Activated CD4-positive, alpha-beta T cell treated with anti-CD3 and anti-CD28 coated beads, Interleukin-2, amount 10 ng/mL, durations not matched to agents 7 days and 5 days (primary cell): Measurements from ENCODE around the gene SLC30A10. TPM values are rescaled to one million over a fixed set of nuclear protein-coding genes. Genes with fewer than 3 reads are reported as not detected.
"Not testable (repeated sequence)": the region's sequence is repeated elsewhere in the genome, so short reads cannot be mapped to it uniquely, and the experiment has no call there.

Experiments used
- CTCF ChIA-PET: fragments of 350-600 bp; sonication (Branson Sonifier 250); formaldehyde crosslinking; loops from one replicate; lab custom pipeline; 2021; ENCODE audit warnings: antibody characterized with exemption; lab: Charles Lee
- POLR2A ChIA-PET: fragments of 350-600 bp; sonication (Branson Sonifier 250); formaldehyde crosslinking; loops from one replicate; lab custom pipeline; 2021; ENCODE audit warnings: antibody characterized with exemption; lab: Charles Lee
- DNase-seq: peaks from one replicate; pipeline ENCODE4 v3.0.0-alpha.2; 2020
- H3K27ac Mint-ChIP-seq: one replicate; pipeline ENCODE4 v1.8.0; 2021; ENCODE audit warnings: mild to moderate bottlenecking, moderate library complexity, mixed read lengths
- H3K27me3 Mint-ChIP-seq: one replicate; pipeline ENCODE4 v1.8.0; 2021; ENCODE audit warnings: mixed read lengths
- H3K36me3 Mint-ChIP-seq: one replicate; pipeline ENCODE4 v1.8.0; 2021; ENCODE audit warnings: low read depth, mixed read lengths
- H3K4me1 Mint-ChIP-seq: one replicate; pipeline ENCODE4 v1.8.0; 2021; ENCODE audit warnings: mixed read lengths
- H3K4me3 Mint-ChIP-seq: one replicate; pipeline ENCODE4 v1.8.0; 2021; ENCODE audit warnings: mild to moderate bottlenecking, moderate library complexity, mixed read lengths
- H3K9me3 Mint-ChIP-seq: one replicate; pipeline ENCODE4 v1.8.0; 2021; ENCODE audit warnings: mixed read lengths
- total RNA-seq, 2 experiments: library from RNA; stranded (reverse); gene quantifications; one replicate each; pipeline ENCODE4 v1.2.3, GENCODE V29; 2021

The SLC30A10 gene
- total RNA-seq, 2 experiments from 2014 or later: not detected

- Mint-ChIP-seq H3K27me3 (no peaks in the 10 kb centered on the region), H3K4me1 (no peaks in the 10 kb centered on the region), H3K9me3 (no peaks in the 10 kb centered on the region), H3K27ac (no peak overlapping the region), H3K4me3 (no peak overlapping the region), H3K36me3 (no peaks in the 10 kb centered on the region)
- CTCF ChIA-PET: no interaction called here
- DNase-seq: no peak
- POLR2A ChIA-PET: no interaction called here
Measured at GRCh38 chr1:219900882-219901281, 27.5 kb downstream of the SLC30A10 start.

GRCh38 chr1:219900201-219900600 is 28.2 kb downstream of the SLC30A10 start:
- Mint-ChIP-seq H3K27ac (no peak overlapping the region), H3K27me3 (no peaks in the 10 kb centered on the region), H3K36me3 (no peaks in the 10 kb centered on the region), H3K9me3 (no peaks in the 10 kb centered on the region), H3K4me1 (no peaks in the 10 kb centered on the region), H3K4me3 (no peak overlapping the region)
- no peak for DNase-seq
- CTCF ChIA-PET: no interaction called here
- POLR2A ChIA-PET: no interaction called here

GRCh38 chr1:219898375-219898774 is 30.0 kb downstream of the SLC30A10 start:
- H3K4me1 Mint-ChIP-seq: no peaks in the 10 kb centered on the region
- no peaks in the 10 kb centered on the region for H3K36me3 Mint-ChIP-seq
- H3K4me3 Mint-ChIP-seq: no peak overlapping the region
- H3K9me3 Mint-ChIP-seq: no peaks in the 10 kb centered on the region
- no peaks in the 10 kb centered on the region for H3K27me3 Mint-ChIP-seq
- H3K27ac Mint-ChIP-seq: no peak overlapping the region
- CTCF ChIA-PET: interaction anchor here (0.7 kb wide), 1 partner anchor 1088 kb away, joined by 3 read pairs; no protein-coding TSS in a partner anchor
- no peak for DNase-seq
- POLR2A ChIA-PET: no interaction called here

DNA sequence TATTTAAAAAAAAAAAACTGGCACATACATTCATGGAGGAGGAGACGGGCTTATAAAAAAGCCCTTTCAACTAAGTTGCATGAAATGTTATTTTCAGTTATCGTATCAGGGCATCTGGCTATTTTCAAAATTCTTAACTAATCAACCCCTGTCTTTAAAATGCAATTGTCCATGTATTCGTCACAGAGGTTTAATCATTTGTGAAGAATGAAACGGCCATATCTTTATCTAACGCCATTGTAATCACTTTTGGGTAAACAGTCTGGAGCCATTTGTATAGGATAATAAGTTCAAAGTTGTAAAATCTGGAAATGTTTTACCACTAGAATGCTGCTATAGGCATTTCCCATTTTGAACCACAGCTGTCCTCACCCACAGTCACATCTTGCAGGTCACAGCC is 30.4 kb downstream of the SLC30A10 start:
- Mint-ChIP-seq H3K9me3 (no peaks in the 10 kb centered on the region), H3K4me1 (no peaks in the 10 kb centered on the region), H3K4me3 (no peak overlapping the region), H3K27me3 (no peaks in the 10 kb centered on the region), H3K27ac (no peak overlapping the region), H3K36me3 (no peaks in the 10 kb centered on the region)
- no peak for DNase-seq
- ChIA-PET POLR2A (no interaction called here), CTCF (no interaction called here)

GRCh38 chr1:219892271-219892670 is 36.1 kb downstream of the SLC30A10 start:
- not testable (repeated sequence) for H3K9me3 Mint-ChIP-seq, H3K4me3 Mint-ChIP-seq

GRCh38 chr1:219891846-219892245 is 36.5 kb downstream of the SLC30A10 start:
- H3K36me3 Mint-ChIP-seq, H3K27me3 Mint-ChIP-seq, H3K4me3 Mint-ChIP-seq, H3K4me1 Mint-ChIP-seq, CTCF ChIA-PET, DNase-seq, H3K27ac Mint-ChIP-seq, H3K9me3 Mint-ChIP-seq, POLR2A ChIA-PET: not testable (repeated sequence)

More at GRCh38 chr1:219892271-219892670, 36.1 kb downstream of the SLC30A10 start:
- CTCF ChIA-PET, H3K27me3 Mint-ChIP-seq, H3K4me1 Mint-ChIP-seq, H3K36me3 Mint-ChIP-seq, DNase-seq, POLR2A ChIA-PET, H3K27ac Mint-ChIP-seq: not testable (repeated sequence)

GRCh38 chr1:219888667-219889066 is 39.7 kb downstream of the SLC30A10 start:
- H3K4me3 Mint-ChIP-seq, POLR2A ChIA-PET, H3K27ac Mint-ChIP-seq, DNase-seq, H3K4me1 Mint-ChIP-seq, CTCF ChIA-PET, H3K36me3 Mint-ChIP-seq, H3K27me3 Mint-ChIP-seq, H3K9me3 Mint-ChIP-seq: not testable (repeated sequence)

DNA sequence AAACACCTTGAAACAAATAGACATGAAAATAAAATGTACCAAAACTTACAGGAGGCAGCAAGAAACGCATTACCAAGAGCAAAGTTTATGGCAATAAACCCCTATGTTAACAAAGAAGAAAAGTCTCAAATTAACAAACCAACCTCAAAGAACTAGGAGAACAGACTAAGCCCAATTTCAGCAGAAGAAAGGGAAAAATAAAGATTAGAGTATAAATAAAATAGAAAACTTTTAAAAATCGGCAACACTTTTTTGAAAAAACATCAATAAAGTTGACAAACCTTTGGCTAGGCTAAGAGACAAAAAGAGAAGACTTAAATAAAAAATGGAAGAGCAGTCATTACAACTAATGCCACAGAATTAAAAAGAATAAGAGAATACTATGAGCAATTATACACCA is 42.7 kb downstream of the SLC30A10 start:
- CTCF ChIA-PET: no interaction called here
- Mint-ChIP-seq H3K27me3 (peaks cover 1% of the 10 kb centered on the region), H3K9me3 (peaks cover 2% of the 10 kb centered on the region), H3K4me1 (no peaks in the 10 kb centered on the region), H3K36me3 (no peaks in the 10 kb centered on the region), H3K4me3 (no peak overlapping the region), H3K27ac (no peak overlapping the region)
- no peak for DNase-seq
- POLR2A ChIA-PET: no interaction called here

GRCh38 chr1:219883400-219884332 is 44.7 kb downstream of the SLC30A10 start:
- CTCF ChIA-PET: no interaction called here
- POLR2A ChIA-PET: no interaction called here

GRCh38 chr1:219882755-219883154 is 45.6 kb downstream of the SLC30A10 start:
- ChIA-PET POLR2A (no interaction called here), CTCF (no interaction called here)
- Mint-ChIP-seq H3K27ac (no peak overlapping the region), H3K4me3 (no peak overlapping the region), H3K4me1 (no peaks in the 10 kb centered on the region), H3K9me3 (no peaks in the 10 kb centered on the region), H3K27me3 (peaks cover 1% of the 10 kb centered on the region), H3K36me3 (no peaks in the 10 kb centered on the region)
- no peak for DNase-seq

More at GRCh38 chr1:219883400-219884332, 44.7 kb downstream of the SLC30A10 start:
- DNase-seq: no peak
- H3K4me1 Mint-ChIP-seq: no peaks in the 10 kb centered on the region
- no peak overlapping the region for H3K4me3 Mint-ChIP-seq
- H3K9me3 Mint-ChIP-seq: no peaks in the 10 kb centered on the region
- no peaks in the 10 kb centered on the region for H3K36me3 Mint-ChIP-seq
- H3K27ac Mint-ChIP-seq: no peak overlapping the region
- peaks cover 1% of the 10 kb centered on the region for H3K27me3 Mint-ChIP-seq

- no peak for DNase-seq
- no peaks in the 10 kb centered on the region for H3K9me3 Mint-ChIP-seq
- ChIA-PET CTCF (interaction anchor here (0.7 kb wide), 1 partner anchor 105 kb away, joined by 4 read pairs; no protein-coding TSS in a partner anchor), POLR2A (no interaction called here)
- H3K4me3 Mint-ChIP-seq: no peak overlapping the region
- no peak overlapping the region for H3K27ac Mint-ChIP-seq
- H3K4me1 Mint-ChIP-seq: no peaks in the 10 kb centered on the region
- H3K36me3 Mint-ChIP-seq: no peaks in the 10 kb centered on the region
- H3K27me3 Mint-ChIP-seq: peaks cover 4% of the 10 kb centered on the region
Measured at GRCh38 chr1:219882096-219882495, 46.3 kb downstream of the SLC30A10 start.

GRCh38 chr1:219880765-219881457 is 47.4 kb downstream of the SLC30A10 start:
- Mint-ChIP-seq H3K4me3 (no peak overlapping the region), H3K4me1 (no peaks in the 10 kb centered on the region), H3K9me3 (no peaks in the 10 kb centered on the region), H3K36me3 (no peaks in the 10 kb centered on the region), H3K27me3 (peaks cover 4% of the 10 kb centered on the region), H3K27ac (no peak overlapping the region)
- POLR2A ChIA-PET: no interaction called here
- CTCF ChIA-PET: no interaction called here
- no peak for DNase-seq

DNA sequence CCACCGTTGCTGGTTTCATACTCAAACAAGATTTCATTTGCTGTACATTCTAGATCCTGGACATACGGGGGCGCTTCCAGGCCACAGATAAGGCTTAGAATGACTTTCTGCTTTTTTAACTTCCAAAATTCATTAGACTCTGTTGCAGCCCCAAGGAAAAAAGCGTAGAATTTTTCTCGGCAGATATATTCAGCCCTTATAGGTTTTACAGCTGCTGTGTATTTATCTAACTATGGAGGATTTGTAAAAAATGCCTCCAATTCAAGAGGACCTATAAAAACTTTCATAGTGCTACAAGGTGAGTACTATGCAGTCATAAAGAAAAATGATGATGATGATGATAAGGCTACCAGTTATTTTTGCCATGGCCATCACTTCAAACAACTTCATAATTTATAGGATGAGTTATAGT is 51.6 kb downstream of the SLC30A10 start:
- H3K36me3 Mint-ChIP-seq: no peaks in the 10 kb centered on the region
- no peak overlapping the region for H3K27ac Mint-ChIP-seq
- CTCF ChIA-PET: no interaction called here
- H3K4me3 Mint-ChIP-seq: no peak overlapping the region
- H3K27me3 Mint-ChIP-seq: peaks cover 2% of the 10 kb centered on the region
- DNase-seq: no peak
- H3K9me3 Mint-ChIP-seq: no peaks in the 10 kb centered on the region
- no peaks in the 10 kb centered on the region for H3K4me1 Mint-ChIP-seq
- POLR2A ChIA-PET: no interaction called here
